GM12872 (cell line): Measurements from ENCODE around the gene NUP98.

Experiments
- TF ChIP-seq, protein P1 (sequence below): IDR thresholded peaks from 3 replicates; pipeline ENCODE4 v1.5.1; 2011; ENCODE audit warnings: low read depth, mild to moderate bottlenecking, low read length, moderate library complexity; ENCODE audit not compliant: insufficient read depth

Gene NUP98

DNA sequence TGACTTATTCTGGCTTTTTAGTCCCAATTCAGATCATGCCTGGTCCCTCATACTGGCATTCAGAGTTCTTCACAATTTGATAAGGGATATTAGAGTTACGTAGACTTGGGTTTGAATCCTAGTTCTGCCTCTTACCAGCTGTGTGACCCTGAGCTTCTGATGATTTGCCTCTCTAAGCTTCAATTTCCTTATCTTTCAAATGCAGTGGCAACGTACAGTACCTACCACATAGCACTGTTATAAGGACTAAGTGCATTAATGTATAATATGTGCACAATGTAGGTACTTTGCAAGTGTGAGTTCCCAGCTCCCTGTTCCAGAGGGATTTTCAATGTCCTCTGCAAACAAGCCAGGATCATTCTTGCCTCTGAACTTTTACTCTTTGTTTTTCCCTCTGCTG is 36.1 kb upstream of the NUP98 start:
- TF ChIP-seq, protein P1, sequence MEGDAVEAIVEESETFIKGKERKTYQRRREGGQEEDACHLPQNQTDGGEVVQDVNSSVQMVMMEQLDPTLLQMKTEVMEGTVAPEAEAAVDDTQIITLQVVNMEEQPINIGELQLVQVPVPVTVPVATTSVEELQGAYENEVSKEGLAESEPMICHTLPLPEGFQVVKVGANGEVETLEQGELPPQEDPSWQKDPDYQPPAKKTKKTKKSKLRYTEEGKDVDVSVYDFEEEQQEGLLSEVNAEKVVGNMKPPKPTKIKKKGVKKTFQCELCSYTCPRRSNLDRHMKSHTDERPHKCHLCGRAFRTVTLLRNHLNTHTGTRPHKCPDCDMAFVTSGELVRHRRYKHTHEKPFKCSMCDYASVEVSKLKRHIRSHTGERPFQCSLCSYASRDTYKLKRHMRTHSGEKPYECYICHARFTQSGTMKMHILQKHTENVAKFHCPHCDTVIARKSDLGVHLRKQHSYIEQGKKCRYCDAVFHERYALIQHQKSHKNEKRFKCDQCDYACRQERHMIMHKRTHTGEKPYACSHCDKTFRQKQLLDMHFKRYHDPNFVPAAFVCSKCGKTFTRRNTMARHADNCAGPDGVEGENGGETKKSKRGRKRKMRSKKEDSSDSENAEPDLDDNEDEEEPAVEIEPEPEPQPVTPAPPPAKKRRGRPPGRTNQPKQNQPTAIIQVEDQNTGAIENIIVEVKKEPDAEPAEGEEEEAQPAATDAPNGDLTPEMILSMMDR, result no peak

DNA sequence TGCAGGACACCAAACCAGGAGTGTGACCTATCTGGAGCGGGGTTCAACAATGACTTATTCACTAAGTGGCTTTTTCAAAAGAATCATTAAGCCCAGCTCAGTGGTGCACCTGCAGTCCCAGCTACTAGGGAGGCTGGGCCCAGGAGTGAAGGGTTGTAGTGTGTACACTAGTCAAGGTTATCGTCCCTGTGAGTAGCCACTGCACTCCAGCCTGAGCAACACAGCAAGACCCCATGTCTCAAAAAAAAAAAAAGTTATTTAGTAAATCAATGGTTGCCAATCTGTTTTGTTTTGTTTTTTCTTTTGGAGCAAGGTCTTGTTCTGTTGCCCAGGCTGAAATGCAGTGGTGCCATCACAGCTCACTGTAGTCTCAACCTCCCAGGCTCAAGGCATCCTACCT is 35.5 kb upstream of the NUP98 start:
- TF ChIP-seq, protein P1, result no peak

DNA sequence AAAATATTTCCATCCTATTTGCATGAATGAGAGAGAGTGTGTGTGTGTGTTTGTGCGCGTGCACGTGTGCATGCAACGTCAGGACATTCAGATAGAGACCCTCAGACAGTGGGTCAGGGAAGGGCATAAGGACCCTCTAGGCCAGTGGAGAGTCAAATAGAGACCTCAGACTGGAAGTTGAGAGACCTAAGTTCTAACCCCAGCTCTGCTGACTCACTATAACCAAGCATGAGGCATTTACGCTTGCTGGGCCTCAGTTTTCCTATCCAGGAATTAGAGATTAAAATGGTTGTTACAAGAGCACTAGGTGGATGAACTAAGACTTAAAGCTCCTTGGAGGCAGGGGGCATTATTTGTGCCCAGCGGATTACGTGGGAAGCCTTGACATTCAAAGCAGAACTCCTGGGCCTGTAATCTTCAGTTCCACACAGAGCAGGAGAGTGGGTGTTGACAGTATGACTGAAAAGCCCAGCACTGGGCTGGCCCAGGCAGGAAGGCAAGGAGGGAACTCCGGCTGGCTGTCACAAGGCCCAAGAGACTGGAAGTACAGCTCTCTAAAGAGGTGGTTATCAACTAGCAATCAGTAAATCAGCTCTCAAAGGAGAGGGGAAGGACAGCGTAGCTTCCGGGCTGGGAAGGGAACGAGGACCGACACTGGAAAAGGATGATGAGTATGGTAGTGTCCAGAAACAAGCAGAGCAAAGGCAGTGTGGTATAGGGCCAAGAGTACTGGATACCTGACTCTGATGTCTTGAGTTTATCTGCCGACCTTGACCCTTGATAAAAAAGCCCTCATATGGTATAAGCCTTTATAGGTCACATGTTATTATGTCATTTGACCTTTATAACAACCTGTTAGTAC is 34.3 kb upstream of the NUP98 start:
- TF ChIP-seq, protein P1, result no peak

DNA sequence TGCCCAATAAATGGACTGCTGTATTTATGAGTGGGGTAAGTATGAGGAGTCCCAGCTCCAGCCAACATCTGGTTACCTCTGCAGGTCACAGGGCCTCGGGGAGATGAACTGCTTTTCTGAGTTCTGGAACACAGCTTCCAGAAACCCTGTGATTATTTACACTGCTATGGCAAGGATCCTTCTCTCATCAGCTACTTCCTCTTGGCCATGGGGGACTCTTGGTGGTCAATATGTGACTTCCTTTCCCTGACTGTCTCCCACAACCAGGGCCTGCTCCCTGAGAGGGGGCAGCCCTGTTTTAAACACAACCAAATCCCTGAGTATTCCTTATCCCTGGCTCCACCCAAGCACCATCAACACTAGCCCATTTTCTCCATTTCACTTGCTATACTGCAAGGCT is 33.4 kb upstream of the NUP98 start:
- TF ChIP-seq, protein P1, result no peak

DNA sequence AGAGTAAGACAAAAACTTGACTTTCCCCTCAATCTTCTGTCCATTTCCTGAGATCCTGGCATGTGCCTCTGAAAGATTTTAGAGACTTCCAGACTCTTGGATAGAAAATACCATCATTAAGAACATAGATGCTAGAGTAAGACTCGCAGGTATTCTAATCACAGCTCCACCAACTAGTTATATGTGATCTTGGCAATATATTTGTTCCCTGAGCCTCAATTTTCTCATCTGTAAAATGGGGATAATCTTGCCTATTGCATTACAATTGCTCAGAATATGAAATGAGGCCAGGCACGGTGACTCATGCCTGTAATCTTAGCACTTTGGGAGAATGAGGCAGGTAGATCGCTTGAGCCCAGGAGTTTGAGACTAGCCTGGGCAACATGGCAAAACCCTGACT is 32.7 kb upstream of the NUP98 start:
- TF ChIP-seq, protein P1, result no peak

DNA sequence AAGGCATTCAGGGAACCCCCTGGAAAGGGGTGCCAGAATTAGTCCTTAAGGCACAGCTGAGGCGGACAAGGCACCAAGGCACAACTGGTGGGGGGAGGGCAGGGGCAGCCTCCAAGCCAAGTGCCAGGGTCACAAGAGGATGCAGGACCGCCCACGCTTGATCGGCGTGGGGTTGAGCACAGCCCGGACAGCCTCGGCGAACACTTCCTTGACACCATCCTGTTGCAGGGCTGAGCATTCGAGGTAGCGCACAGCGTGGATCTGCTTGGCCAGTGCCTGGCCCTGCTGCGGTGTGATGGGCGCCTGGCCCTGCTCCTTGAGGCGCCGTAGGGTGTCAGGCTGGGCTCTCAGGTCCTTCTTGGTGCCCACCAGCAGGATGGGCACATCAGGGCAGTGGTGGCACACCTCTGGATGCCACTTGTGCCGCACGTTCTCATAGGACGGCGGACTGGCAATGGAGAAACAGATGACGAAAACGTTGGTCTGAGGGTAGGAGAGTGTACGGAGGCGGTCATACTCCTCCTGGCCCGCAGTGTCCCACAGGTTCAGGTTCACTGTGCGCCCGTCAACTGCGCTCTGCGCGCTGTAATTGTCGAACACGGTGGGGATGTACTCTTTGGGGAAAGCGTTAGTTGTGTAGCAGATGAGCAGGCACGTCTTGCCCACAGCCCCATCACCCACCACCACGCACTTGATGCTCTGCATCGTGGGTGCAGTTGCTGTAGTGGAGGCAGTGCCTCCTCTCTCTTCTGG is 30.3 kb upstream of the NUP98 start:
- TF ChIP-seq, protein P1, result no peak

DNA sequence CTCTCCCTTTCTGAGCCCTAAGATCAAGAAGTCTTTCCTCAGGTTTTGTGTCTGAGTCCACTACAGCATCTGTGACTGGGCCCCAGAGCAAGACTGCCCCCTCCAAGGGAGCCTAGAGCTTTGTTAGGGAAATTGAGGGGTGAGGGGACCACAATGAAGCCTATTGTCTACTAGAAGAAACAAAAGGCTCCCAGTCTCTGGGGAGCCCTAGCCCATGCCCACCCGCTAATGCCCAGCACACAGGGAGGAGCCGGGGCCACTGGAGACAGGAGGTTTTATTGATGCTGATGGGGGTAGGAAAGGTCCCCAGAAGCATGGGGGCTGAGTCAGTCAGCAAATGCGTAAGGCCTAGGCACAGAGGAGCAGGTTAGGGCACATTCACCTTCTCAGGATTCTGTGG is 29.4 kb upstream of the NUP98 start:
- TF ChIP-seq, protein P1, result no peak
